Right ventricle myocardium superior (tissue), 1 donor: ENCODE measurements around the gene CAMK2D. TPM values are rescaled to one million over a fixed set of nuclear protein-coding genes. Genes with fewer than 3 reads are reported as not detected.

Experiments
- ATAC-seq: fragments of 200-7000 bp; cut with Tn5 transposase; one replicate; pipeline ENCODE4 v1.9.1; 2020; ENCODE audit warnings: mild to moderate bottlenecking; ENCODE audit not compliant: poor library complexity
- DNase-seq: peaks from one replicate; pipeline ENCODE4 v3.0.0-alpha.2; 2020
- intact Hi-C: fragments of 100-400 bp; cut with DNase I; formaldehyde crosslinking; loops from one replicate; pipeline ENCODE4 v1.11.2; 2022
- total RNA-seq: library from RNA; stranded (reverse); fragmentation: NEBNext Ultra II Directional; extraction: Animal tissue kit (Norgen Biotek cat#: 25700); gene quantifications from one replicate; pipeline ENCODE4 v1.2.1, GENCODE V29; 2021
- donor health status: DM: no; HTN: yes; CAD: no; lungs with severe emphysema.

The CAMK2D gene
- total RNA-seq, 1 donor from 2014 or later = 194 TPM

DNA sequence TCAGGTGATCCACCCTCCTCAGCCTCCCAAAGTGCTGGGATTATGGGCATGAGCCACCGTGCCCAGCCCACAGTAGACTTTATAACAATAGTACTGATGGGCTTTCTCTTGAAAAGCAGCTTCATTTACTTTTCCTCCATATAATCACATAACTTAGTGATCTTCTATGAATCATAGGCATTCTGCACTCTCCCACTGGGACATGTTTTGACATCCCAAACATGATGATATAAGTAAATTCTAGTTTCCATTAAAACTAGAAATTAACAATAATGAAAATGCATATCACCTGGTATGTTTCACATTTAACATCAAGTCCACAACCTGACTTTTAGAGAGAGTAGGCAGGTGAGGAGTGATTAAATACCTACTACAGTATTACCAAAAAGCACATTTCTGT is 96.5 kb downstream of the CAMK2D start:
- ATAC-seq = no peak
- DNase-seq = no peak
- intact Hi-C loops = no loop called here

DNA sequence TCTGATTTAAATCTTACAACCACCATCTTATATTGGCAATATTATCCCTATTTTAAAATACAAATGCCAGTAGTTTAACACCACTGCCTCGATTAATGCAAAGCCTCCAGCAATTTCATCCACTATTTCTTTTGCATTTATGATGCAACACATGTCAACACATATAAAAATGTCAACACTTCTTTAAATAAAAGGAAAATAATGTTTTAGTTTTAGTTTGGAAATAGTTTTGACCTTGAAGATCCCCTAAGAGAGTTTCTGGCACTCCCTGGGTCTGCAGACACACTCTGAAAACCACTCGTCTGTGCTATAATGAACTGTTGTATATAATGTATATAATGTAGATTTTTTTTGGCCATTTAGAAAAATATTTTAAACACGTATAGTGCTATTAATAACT is 99.0 kb downstream of the CAMK2D start:
- no peak for ATAC-seq
- intact Hi-C loops = no loop called here
- DNase-seq = no peak

DNA sequence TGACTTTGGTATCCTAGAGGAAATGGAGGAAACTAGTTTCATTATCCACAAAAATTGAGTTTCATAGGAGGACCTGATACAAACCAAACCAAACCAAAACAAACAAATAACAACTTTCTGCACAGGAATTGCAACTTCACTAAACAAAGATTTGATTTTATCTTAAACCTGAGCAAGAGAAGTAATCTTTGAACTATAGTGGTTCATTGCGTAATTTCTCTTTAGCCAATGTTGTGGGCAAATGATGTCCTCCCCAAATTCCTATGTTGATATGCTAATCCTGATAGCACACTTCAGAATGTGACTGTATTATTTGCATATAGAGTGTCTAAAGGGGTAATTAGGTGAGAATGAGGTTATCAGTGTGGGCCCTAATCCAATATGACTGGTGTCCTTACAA is 102.4 kb downstream of the CAMK2D start:
- DNase-seq = no peak
- intact Hi-C loops = no loop called here
- ATAC-seq = no peak

DNA sequence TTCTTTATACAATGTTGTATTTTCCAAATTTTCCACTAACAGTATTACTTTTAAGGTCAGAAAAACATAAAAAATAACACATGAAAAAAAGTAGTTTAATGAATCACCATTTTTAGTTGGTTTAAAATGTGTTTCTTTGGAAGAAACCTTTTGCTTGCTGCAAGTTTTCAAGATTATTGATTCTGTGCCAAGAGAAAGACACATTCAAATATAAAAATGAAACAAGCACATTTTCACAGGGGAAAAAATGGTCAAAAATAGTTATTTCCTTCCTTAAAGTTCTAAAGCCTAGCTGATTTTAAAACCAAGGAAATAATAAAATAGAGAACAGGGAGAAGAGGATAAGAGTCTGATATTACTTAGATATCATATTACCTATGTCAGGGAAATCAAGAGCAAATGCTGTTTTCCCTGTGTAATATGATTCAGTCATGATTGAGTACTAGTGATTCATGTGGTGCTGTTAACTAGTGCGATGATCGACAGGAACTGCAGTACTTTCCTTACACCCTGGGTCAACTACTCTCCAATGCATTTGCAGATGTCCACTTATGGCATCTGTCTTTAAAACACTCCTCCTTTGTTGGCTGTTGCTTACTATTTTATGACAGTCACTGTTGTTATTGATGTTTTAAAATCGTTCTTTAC is 103.8 kb downstream of the CAMK2D start:
- intact Hi-C loops = no loop called here
- DNase-seq (no peak), ATAC-seq (no peak)

DNA sequence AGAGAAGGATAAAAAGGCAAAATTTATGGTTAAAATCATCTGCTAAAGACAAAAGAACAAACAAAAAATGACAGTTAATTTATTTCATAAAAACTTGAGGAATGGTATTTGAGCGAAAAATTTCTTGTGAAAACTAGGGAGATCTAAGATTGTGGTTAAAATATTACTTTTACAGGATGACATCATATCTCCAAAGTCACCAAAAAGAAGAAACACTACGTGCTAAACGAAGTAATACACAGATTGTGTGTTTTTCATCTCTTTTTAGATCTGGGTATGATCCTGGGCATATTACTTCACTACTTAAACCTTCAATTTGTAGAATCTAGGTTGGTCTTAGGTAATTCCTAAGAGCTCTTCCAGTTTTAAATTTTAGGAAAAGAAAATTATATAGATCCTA is 107.7 kb downstream of the CAMK2D start:
- ATAC-seq = no peak
- intact Hi-C loops = no loop called here

DNA sequence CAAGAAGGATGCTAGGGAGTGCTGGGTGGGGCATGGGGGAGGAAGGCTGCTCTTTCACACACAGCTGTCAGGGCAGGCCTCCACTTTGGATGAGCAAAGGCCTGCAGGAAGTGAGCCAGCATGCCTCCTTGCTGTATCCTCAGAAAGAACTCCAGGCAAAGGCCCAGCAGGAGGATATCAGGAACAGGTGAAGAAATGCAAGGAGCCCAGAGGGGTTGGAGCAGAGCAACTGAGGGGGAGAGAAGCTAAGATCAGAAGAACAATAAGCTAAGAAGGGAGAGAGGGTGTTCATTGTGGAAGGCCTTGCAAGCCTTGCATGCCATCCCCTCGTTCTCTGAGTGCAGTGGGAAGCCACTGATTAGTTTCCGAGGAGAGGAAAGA is 115.1 kb downstream of the CAMK2D start:
- intact Hi-C loops = no loop called here
- DNase-seq (no peak), ATAC-seq (peak; percentile 36)

More for the DNA sequence above, 107.7 kb downstream of the CAMK2D start:
- DNase-seq = no peak

DNA sequence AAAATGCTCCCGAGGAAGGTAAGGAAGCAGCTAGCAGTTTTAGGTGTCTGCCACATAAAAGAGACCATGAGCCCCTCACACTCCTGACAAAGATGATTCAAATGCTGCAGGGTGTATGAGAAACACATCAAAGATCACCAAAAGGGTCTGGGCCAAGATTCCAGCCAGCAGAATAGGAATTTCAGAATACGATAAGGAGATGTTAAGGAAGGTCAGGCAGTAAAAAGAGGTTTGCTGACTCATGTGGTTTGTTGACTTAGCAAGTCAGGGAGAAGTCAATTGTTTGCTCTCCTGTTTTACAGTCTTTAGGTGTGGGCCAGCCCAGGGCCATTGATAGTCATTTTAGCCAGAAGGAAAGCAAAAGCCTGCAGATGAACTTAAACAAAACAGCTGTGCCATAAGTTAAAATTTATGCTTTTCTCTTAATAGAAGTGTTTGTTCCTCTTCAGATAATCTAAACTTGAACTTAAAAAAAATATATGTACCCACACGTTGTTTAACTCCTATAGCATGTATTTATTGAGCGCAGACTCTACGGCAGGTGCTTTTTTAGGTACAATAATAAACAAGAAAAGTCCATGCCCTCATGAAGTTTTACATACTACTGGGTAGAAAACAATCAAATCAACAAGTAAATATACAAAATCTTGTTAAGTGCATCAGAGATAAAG is 115.6 kb downstream of the CAMK2D start:
- DNase-seq = no peak
- ATAC-seq = peak; percentile 52
- intact Hi-C loops = no loop called here

DNA sequence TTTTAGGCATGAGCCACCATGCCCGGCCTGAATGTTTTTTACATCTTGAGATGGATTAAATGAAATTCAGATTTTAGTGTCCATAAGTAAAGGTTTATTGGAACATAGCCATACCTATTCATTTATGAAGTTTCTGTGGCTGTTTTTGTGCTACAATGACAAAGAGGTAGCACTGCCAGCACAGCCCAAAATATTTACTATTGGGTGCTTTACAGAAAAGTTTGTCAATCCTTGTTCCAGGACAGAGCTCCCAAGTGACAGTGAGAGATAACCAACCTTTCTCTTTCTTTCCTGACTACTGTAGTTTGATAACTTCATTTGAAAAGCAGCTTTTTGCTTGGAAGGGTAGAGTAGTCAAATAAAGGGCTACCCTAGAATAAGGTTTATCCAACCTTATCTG is 116.2 kb downstream of the CAMK2D start:
- intact Hi-C loops = no loop called here
- DNase-seq (no peak), ATAC-seq (no peak)

DNA sequence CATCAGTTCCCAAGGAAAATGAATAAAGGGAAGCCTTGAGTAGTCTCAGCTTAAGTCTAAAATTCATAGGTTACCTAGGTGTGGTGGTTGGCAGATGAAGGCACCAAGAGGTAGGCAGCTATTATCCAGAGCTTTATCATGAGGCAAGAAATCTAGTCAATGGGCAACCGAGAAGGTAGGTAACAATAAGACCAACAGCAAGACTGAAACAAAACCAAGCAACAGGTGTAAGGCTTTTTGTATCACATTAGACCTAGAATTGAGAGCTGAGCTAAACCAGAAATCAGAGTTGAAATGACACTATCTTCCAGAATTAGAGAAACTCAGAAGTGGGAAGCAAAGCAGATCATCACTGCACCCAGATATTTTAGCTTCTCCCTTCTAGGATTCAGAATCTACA is 117.1 kb downstream of the CAMK2D start:
- intact Hi-C loops = no loop called here
- ATAC-seq = no peak

DNA sequence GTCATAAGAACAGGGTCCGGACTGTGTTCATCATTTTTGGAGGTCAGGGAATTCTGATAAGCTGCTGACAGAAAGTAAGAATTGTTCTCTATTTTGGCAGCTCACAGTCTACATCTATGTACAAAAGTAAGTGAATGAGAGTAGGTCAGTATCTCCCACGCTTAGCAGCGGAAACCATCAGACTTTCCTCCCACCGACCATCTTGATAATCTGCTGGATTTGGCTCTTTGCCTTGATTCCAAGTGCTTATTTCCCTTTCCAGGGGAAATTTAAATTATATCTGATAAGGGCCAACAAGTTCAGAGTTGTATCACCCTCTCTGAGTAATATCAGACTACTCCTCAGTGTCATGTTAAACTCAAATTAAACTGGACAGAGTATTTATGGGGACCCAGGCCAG is 118.0 kb downstream of the CAMK2D start:
- no peak for DNase-seq
- intact Hi-C loops = no loop called here
- peak; percentile 16 for ATAC-seq

More for the DNA sequence above, 117.1 kb downstream of the CAMK2D start:
- DNase-seq = no peak

DNA sequence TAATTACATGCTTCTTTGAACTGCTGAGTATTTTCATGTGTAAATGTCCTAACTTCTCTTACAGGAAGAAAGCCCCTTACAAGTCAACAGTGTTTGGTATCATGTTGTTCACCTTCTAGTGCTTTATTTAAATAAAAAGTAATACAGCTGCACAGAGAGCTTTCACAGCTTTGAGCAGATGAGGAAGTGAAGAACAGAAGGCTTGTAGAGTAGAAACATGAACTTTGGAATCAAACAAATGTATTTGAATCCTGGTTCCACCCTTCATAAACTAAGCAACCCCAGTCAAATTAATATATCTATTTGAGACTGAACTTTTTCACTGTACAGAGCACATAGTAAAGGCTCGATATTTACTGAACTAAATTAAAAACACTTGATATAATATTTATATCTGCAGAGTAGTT is 120.5 kb downstream of the CAMK2D start:
- ATAC-seq (no peak), DNase-seq (no peak)
- intact Hi-C loops = no loop called here

DNA sequence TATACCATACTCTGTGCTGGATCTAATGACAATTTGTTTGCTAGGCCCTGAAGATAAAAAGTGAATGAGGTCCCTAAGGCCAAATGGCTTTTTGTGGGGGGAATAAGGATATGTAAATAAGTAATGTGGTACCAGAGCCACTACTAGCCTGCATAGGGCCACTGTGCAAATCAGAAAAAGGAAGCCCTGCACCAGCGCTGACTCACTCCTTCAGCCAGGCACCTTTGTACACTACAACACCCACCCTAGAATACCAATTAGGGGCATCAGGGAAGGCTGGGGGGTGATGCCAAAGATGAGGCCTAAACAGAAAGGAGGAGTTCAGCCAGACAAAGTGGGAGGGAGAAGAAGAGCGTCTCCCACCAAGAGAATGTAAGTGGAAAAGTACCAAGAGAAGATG is 122.2 kb downstream of the CAMK2D start:
- intact Hi-C loops = no loop called here
- DNase-seq (no peak), ATAC-seq (no peak)

DNA sequence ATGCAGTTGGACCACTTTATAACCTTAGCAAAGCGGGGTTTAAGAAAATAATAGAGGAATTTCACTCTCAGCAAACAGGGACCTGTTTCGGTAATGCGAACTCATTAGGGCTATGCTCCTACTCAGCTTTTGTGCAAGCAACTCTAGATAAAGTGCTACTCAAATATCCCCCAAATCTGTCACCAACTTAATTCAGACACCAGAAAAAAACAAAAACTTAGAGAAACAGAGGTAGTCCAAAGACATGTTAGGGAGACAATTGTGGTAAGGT is 123.0 kb downstream of the CAMK2D start:
- intact Hi-C loops = no loop called here
- no peak for DNase-seq
- ATAC-seq = no peak

DNA sequence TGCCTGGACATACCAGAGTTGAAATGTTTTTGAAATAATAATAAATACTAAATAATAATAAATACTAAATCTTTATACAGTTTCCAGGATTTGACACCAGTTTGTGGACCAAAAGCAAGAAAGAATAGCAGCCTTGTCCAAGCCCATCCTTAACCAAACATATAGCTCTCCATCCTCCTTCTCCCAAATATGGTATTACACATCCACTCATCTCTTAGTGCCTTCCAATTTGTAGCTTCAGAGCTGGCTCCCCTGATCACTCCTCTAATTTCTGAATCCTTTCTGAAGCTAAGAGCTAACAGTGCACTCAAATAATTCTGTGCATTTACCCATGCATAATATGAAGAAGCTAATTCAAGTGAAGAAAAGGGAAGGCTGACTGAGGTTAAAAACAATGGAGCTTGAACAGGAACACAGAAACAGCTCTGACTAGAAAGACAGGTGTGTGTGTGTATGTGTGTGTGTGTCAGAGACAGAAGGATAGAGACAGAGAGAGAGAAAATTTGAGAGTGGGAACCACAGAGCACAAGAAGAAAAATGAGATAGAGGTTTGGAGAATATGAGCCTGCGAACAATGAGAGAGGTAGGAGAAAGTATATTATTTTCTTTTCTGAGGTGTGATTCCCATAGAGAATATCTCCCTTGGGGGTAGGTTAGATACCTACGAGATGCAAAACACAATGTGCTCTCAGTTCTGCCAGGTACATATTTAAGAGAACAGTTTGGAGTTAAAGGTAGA is 123.5 kb downstream of the CAMK2D start:
- intact Hi-C loops = no loop called here
- ATAC-seq = no peak

DNA sequence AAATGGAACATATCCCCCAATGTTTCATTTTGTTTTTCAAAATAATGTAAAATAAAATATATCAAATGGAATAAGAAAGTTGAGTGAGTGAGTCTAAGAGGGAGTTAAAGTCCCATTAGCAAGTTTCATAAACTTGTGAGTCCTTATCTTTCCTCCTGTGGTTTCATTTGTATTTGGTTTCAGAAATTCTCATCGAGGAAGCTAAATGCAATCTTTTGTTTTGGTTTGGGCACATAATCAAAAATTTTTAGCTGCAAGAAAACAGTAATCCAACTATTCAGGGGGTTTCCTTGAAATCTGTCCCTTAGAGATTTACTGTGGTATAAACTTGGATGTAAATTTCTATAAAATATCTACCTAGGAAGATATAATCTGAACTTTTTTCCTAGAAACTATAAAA is 124.2 kb downstream of the CAMK2D start:
- intact Hi-C loops = no loop called here
- DNase-seq = no peak
- no peak for ATAC-seq

More for the DNA sequence above, 123.5 kb downstream of the CAMK2D start:
- no peak for DNase-seq

DNA sequence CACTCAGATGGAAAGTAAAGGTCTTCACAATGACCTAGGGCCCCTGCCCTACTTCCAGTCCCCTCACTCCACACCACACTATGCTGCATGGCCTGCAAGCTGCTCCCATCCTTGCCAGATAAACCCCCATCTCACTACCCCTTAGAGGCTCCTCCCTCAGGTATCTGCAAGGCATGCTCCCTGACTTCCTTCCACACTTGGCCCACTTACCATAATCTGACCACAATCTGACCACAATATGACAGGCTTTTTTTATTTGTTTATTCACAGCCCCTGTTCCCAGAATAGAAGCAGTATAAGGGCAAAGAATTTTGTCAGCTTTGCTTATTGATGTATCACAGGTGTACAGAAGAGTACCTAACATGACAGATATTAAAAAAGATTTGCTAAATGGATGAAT is 124.7 kb downstream of the CAMK2D start:
- no peak for ATAC-seq
- intact Hi-C loops = no loop called here

DNA sequence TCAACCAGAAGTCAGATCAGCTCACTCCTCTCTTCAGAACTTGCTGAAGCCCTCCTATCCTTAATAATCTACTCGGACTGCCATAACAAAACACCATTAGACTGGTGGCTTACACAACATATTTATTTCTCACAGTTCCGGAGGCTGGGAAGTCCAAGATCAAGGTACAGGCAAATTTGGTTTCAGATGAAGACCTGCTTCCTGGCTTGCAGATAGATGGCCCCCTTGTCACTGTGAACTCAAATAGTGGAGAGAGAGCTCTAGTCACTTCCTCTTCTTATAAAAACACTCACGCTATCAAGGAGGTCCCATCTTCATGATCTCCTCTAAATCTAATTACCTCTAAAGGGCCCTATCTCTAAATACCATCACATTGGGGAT is 125.1 kb downstream of the CAMK2D start:
- intact Hi-C loops = no loop called here
- DNase-seq = no peak
- peak; percentile 7 for ATAC-seq

More for the DNA sequence above, 124.7 kb downstream of the CAMK2D start:
- DNase-seq = no peak

DNA sequence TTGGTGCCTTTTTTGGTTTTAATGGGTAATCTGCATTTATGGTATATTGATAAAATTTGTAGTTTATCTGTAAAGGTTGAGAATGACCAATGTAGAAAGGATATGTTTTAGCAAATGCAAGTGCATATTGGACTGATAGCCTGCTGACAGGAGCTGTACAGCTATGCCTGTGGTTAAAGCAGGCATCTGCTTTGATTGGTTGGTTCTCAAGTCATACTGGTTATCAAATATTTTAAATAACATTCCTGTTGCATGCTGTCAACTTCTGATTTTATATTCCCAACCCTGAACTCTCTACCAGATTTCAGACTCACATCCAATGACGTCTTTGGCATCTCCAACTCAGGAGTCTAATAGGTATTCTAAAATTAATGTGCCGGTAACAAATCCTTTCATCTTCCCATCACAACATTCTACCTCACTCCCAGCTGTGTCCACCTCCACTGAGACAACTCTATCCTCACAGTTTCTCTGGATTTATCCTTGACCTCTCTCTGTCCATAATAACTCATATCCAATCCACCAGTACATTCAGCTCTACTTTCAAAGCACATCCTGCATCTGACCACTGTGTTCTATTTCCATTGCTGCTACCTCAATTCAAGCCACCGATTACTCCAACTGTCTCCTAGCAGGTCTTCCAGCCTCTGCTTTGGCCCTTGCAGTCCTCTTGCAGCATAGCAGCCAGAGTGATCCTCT is 125.7 kb downstream of the CAMK2D start:
- ATAC-seq (peak; percentile 79), DNase-seq (no peak)
- intact Hi-C loops = no loop called here

DNA sequence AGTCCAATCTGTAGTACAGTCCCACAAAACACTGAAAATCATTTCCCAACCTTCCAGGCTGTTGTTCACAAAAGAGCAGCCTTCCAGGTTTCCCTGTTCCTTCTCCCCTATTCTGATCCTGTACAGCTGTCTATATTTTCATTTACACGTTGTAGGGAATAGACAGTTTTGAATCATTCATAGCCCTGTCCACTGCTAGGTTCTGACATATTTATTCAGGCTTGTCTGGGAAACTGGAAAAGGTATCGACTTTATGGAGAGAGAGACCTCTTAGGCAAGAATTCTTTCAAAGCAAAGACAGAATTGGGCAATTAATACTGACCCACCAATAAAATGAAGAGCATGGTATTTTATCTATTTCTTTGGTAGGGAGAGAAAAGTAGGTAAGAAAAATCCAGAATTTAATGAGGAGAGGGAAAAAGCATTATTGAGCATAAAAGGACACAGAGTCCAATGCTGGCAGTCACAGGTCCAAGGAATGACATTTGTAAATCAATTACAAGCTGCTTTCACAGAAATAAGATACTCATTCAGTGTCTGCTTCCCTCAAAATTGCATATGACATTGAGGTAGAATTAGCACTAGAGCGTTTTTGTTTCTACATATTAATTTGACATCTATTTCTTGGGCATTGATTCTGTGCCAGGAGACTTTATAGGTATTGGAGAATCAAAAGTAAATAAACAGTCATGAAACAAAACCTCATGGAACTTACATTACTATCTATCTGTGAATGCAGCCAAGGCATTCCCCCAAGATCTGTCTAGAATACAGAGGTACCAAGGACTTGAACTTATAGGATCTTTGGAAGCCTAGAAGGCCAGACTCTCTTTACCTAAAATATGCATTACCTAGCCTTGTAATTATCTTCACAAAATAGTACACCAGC is 127.2 kb downstream of the CAMK2D start:
- intact Hi-C loops = no loop called here
- DNase-seq (no peak), ATAC-seq (peak; percentile 2)
